Measurements from ENCODE around the gene GCGR. TPM values are rescaled to one million over a fixed set of nuclear protein-coding genes. Genes with fewer than 3 reads are reported as not detected.

Gene GCGR
- total RNA-seq, 3 donors from 2014 or later (not counting 1 experiment from before 2014, with no cell fraction given): not detected

DNA sequence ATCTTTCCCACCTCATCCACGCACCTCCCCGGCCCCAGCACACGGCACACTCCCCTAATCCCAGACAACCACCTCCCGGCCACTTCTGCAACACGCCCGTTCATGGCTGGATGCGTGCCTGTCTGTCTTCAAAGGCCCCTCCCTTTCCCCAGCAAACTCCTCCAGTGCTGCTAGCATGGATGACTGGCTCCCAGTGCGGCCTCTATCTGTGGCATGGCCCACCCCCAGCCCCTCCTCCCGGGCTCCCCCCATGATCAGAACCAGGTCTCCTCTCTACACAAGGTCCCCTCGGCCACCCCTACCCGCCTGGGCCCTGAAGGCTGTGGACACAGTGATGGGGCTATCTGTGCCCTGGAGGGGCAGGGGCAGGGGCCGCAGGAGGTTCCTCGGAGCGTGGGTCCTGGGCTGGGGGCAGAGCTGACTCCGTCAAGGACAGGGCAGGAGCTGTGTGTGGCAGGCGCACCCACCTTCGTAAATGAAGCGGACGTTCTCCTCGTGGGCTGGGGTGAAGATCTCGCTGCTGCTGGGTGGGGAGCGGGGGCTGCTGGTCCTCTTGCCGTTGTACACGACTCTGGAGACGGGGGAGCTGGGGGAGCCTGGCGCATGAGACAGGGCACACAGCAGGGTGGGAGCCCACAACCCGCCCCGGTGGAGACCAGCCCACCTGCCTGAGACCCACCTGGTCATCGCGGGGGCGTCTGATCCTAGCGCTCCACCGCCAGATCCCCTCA, 20.0 kb downstream of the GCGR start:
- DNase-seq (no peak), ATAC-seq (no peak)
- WGBS (ENCODE audit: insufficient coverage): 96% methylated on average over 33 of the region's 33 CpGs
- H3K27ac Mint-ChIP-seq: no peak overlapping the region
- TF ChIP-seq, protein P1, sequence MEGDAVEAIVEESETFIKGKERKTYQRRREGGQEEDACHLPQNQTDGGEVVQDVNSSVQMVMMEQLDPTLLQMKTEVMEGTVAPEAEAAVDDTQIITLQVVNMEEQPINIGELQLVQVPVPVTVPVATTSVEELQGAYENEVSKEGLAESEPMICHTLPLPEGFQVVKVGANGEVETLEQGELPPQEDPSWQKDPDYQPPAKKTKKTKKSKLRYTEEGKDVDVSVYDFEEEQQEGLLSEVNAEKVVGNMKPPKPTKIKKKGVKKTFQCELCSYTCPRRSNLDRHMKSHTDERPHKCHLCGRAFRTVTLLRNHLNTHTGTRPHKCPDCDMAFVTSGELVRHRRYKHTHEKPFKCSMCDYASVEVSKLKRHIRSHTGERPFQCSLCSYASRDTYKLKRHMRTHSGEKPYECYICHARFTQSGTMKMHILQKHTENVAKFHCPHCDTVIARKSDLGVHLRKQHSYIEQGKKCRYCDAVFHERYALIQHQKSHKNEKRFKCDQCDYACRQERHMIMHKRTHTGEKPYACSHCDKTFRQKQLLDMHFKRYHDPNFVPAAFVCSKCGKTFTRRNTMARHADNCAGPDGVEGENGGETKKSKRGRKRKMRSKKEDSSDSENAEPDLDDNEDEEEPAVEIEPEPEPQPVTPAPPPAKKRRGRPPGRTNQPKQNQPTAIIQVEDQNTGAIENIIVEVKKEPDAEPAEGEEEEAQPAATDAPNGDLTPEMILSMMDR (IDR thresholded peaks at IDR 0.05): no peak
- H3K4me3 Mint-ChIP-seq: no peak overlapping the region
- intact Hi-C loops (cut with micrococcal nuclease): no loop called here
- H3K36me3 Mint-ChIP-seq: no peaks in the 10 kb centered on the region
- no peaks in the 10 kb centered on the region for H3K27me3 ChIP-seq (ENCODE audit: control insufficient read depth, insufficient read depth, low read length)
- peaks cover 7 to 14% of the 10 kb centered on the region in 2 donors for H3K4me1 Mint-ChIP-seq
- no peaks in the 10 kb centered on the region for H3K27me3 Mint-ChIP-seq (ENCODE audit: low read depth in 2 of 2)
- peaks cover 7% of the 10 kb centered on the region for H3K36me3 ChIP-seq (ENCODE audit: control insufficient read depth, insufficient read depth, low read length)
- no peaks in the 10 kb centered on the region for H3K9me3 ChIP-seq (ENCODE audit: control insufficient read depth, insufficient read depth, low read length)
- H3K27ac ChIP-seq (ENCODE audit: low read length): no peak overlapping the region
- H3K4me3 ChIP-seq (ENCODE audit: low read length): no peak overlapping the region
- no peaks in the 10 kb centered on the region for H3K9me3 Mint-ChIP-seq
- H3K4me1 ChIP-seq (ENCODE audit: control insufficient read depth, insufficient read depth, low read length): peaks cover 3% of the 10 kb centered on the region

DNA sequence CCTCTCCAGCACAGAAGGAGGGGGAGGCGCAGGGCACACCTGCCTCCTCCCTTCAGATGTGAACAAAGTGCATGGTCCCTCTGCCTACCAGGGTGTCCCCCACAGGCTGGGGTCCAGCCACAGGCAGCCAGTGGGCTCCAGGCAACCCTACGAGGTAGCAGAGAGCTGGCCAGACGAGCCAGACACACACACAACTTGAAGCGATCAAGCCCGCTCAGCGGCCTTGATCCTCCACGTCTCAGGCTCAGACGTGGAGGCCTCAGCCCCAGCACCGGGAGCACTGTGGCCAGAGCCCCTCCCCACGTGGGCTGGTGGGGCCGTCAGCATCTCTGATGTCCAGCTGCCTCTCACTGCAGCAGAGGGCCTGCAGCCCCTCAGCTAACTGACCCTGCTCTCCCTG, 20.6 kb downstream of the GCGR start:
- Histone ChIP-seq H3K9me3 (ENCODE audit: control insufficient read depth, insufficient read depth, low read length) (no peaks in the 10 kb centered on the region), H3K4me3 (ENCODE audit: low read length) (no peak overlapping the region), H3K27ac (ENCODE audit: low read length) (no peak overlapping the region), H3K4me1 (ENCODE audit: control insufficient read depth, insufficient read depth, low read length) (peaks cover 3% of the 10 kb centered on the region), H3K36me3 (ENCODE audit: control insufficient read depth, insufficient read depth, low read length) (peaks cover 7% of the 10 kb centered on the region), H3K27me3 (ENCODE audit: control insufficient read depth, insufficient read depth, low read length) (no peaks in the 10 kb centered on the region)
- WGBS (ENCODE audit: insufficient coverage): 88% methylated on average over 11 of the region's 11 CpGs
- intact Hi-C loops (cut with micrococcal nuclease): no loop called here
- peaks cover 7 to 15% of the 10 kb centered on the region in 2 donors for H3K4me1 Mint-ChIP-seq
- no peaks in the 10 kb centered on the region for H3K36me3 Mint-ChIP-seq
- no peak overlapping the region for H3K27ac Mint-ChIP-seq
- DNase-seq (no peak), ATAC-seq (no peak)
- TF ChIP-seq, protein P1 (IDR thresholded peaks at IDR 0.05): no peak
- H3K4me3 Mint-ChIP-seq: no peak overlapping the region
- H3K9me3 Mint-ChIP-seq: no peaks in the 10 kb centered on the region
- no peaks in the 10 kb centered on the region for H3K27me3 Mint-ChIP-seq (ENCODE audit: low read depth in 2 of 2)

DNA sequence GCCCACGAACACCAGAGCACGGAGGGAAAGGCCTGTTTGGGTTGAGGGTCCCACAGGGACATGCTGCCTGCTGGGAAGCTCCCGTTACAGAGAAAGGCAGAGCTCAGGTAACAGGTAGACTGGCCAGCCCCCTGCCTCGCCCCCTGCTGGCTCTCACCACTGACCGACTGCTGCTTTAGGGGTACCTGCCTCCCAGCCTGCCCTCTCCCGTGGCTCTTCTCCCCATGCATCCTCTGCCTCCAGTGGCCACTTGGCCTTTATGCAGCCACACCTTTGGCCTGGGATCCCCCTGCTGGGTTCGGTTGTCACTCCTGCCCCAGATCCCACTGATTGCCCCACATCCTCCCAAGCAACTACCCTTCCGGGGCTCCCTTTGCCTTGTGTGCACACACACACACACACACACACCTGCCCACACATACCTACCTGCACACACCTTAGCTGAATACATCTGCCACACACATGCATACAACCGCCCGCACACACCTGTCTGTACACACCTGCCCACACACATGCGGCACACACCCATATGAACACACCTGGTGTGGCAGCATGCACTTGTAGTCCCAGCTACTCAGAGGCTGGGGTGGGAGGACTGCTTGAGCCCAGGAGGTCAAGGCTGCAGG, 22.0 kb downstream of the GCGR start:
- H3K36me3 ChIP-seq (ENCODE audit: control insufficient read depth, insufficient read depth, low read length): peaks cover 7% of the 10 kb centered on the region
- Mint-ChIP-seq H3K4me3 (no peak overlapping the region), H3K4me1 (peaks cover 7 to 21% of the 10 kb centered on the region in 2 donors), H3K9me3 (no peaks in the 10 kb centered on the region), H3K27ac (peak overlapping the region in 1 of 2 donors; percentile 71), H3K36me3 (no peaks in the 10 kb centered on the region), H3K27me3 (ENCODE audit: low read depth in 2 of 2) (no peaks in the 10 kb centered on the region)
- 94% methylated on average over 11 of the region's 11 CpGs for WGBS (ENCODE audit: insufficient coverage)
- intact Hi-C loops (cut with micrococcal nuclease): no loop called here
- TF ChIP-seq, protein P1 (IDR thresholded peaks at IDR 0.05): no peak
- no peaks in the 10 kb centered on the region for H3K27me3 ChIP-seq (ENCODE audit: control insufficient read depth, insufficient read depth, low read length)
- H3K27ac ChIP-seq (ENCODE audit: low read length): no peak overlapping the region
- no peaks in the 10 kb centered on the region for H3K9me3 ChIP-seq (ENCODE audit: control insufficient read depth, insufficient read depth, low read length)
- no peak overlapping the region for H3K4me3 ChIP-seq (ENCODE audit: low read length)
- peaks cover 3% of the 10 kb centered on the region for H3K4me1 ChIP-seq (ENCODE audit: control insufficient read depth, insufficient read depth, low read length)
- ATAC-seq: no peak
- no peak for DNase-seq
